NCI-H2196 (cell line): ENCODE data around the gene RNFT2.

Experiments used
- DNase-seq: peaks from one replicate; lab custom pipeline; 2025; ENCODE audit not compliant: unreplicated experiment; lab: John Stamatoyannopoulos, UW

RNFT2 gene

GRCh38 chr12:116901612-116902011, 163.5 kb downstream of the RNFT2 start:
- DNase-seq, result no peak
